Jurkat, Clone E6-1 (cell line): Measurements from ENCODE around the gene CIRBP.
"Not testable (repeated sequence)": the region's sequence is repeated elsewhere in the genome, so short reads cannot be mapped to it uniquely, and the experiment has no call there.

Experiments
- DNase-seq: peaks from one replicate; pipeline ENCODE4 v3.0.0-alpha.2; 2011; ENCODE audit warnings: low read depth, low spot score
- H3K4me3 ChIP-seq: 2 replicates; pipeline ENCODE4 v1.5.1; 2011; ENCODE audit warnings: mild to moderate bottlenecking, low read length, control low read depth, moderate library complexity

Gene CIRBP

DNA sequence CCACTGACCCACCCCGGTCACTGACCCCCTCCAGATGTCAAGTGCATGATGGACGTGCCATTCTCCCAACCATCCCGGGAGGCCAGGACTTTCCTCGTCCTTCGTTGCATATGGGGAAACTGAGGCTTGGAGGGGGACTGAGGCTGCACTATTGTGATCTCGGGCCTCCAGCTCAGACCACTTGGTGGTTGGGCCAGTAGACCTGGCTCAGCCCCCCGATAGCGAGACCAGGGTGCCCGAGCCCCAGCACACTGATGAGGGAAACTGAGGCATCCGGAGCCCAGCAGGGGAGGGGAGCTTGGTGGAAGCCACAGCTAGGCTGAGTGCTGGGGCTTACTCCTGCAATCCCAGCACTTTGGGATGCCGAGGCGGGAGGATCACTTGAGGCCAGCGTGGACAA lies 26.9 kb downstream of the CIRBP start:
- H3K4me3 ChIP-seq: no peak overlapping the region
- DNase-seq: no peak

DNA sequence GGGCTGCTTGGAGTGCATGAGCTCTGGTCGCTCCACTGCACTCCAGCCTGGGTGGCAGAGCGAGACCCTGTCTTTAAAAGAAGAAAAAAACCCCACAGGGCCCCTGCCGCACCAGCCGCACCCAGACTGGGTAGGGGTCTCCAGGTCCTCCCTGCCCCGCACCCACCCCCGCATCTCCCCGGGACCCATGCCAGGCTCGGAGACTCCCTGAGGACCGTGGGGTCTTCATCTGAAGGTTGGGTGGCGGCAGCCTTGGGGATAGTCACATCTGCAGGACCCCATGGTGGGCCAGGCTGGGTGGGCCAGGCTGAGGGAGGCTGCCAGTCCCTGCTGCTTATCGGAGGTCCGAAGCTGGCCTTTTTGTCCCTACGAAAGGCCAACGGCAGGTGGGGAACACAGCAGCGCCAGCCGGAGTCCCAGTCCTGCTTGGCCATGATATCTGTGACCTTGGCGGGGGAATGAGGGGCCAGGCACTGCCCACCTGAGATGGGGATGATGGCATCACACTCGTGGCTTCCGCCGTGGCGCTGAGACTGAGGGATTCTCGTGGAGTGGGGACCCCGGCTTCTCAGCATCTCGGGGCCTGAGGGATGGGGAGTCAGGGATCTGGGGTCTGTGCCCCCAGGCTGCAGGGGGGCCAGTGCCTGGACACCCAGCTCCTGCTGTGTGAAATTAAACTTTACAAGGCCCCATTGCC lies 27.6 kb downstream of the CIRBP start:
- no peak overlapping the region for H3K4me3 ChIP-seq
- DNase-seq: no peak

DNA sequence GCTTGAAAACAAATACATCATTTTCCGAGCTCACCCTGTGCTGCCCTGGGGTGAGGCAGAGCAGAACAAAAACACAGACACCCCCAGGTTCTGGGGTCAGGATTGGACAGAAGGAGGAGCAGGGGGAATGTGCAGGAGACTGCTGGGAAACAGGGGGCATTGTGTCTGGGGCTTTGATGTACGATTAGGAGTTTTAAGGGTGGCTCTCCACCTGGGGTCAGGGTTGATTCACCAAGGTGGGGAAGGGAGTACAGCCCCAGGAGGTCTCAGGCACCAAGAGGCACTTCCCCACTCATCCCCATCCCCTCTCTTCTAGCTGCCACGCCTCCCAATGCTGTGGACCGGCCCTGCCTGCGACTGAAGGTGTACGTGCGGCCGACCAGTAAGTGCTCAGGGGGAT lies 29.1 kb downstream of the CIRBP start:
- no peak overlapping the region for H3K4me3 ChIP-seq
- no peak for DNase-seq

DNA sequence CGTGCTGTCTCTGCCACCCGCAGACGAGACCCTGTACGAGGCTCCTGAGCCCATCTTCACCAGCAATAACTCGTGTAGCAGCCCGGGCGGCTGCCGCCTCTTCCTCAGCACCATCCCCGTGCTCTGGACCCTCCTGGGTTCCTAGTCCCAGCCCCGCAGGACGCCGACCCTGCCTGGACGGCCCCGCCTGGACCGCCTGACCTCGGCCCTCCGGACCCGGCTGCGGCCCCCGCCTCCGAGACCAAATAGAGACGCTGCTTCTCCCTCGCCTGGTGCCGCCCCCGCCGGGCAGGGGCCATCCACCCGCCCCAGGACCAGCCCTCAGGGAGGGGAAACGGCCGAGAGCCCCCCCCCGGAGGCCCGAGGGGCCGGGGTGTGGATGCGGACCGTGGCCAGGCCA lies 30.7 kb downstream of the CIRBP start:
- no peak overlapping the region for H3K4me3 ChIP-seq
- no peak for DNase-seq

DNA sequence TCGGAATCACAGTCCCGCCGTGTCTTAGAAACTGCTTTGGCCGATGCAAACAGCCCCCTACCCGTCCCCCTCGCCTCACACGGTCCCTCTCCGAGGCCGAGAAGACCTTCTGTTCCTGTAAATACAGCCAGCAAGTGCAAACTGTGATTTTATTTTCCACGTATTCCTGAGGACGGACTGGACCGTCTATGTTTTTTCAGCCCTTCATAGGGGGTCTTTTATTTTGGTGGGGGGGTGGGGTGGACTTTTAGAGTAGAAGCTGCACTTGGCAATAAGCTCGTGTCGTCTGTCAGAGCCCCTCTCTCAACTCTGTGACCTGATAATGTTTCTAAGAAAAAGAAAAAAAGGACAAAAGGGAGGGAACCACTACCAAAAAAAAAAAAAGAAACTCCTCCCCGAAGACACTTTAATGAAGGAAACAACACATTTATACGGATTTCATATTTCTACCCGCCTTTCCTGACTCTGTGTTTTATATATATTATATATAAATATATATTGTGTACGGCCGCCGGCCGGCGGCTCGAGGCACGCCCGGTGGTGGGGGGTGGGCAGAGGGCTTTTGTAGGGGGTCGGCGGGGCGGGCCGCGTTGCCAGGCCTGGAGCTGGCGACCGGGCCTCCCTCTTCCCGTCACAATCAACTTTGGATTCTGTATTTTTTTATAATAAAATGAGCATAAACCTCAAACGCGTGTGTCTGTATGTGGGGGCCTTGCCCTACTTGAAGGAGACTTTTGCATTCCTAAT lies 31.8 kb downstream of the CIRBP start:
- no peak for DNase-seq
- no peak overlapping the region for H3K4me3 ChIP-seq

DNA sequence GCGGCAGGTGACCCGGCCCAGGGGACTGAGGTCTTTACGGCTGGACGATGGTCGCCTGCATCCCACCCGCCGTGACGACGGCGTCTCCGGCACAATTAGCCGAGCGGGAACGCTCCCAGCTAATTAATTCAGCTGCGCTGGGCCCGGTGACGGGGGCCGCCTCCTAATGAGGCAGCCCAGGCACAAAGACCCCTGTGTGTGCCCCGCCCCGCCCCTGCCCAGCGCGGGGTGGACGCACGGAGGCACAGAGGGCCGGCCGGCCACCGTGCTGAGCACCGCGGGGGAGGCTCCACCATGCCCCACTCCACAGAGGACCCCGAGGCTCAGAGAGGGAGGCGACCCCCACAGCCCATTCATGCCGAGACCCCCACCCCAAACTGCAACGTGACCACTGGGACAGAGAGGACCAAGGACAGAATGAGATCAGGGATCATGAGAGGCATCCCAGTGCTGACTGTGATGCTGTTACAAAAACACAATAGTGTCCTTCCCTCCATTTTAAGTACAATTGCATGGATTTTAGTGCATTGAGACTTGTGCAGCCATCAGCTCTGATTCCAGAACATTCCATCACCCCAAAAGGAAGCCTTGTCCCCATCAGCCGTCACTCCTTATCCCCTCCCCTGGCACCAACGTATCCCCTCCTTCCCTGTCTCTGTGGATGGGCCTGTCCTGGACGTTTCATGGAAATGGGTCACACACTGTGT lies 33.6 kb downstream of the CIRBP start:
- DNase-seq: no peak
- H3K4me3 ChIP-seq: no peak overlapping the region

DNA sequence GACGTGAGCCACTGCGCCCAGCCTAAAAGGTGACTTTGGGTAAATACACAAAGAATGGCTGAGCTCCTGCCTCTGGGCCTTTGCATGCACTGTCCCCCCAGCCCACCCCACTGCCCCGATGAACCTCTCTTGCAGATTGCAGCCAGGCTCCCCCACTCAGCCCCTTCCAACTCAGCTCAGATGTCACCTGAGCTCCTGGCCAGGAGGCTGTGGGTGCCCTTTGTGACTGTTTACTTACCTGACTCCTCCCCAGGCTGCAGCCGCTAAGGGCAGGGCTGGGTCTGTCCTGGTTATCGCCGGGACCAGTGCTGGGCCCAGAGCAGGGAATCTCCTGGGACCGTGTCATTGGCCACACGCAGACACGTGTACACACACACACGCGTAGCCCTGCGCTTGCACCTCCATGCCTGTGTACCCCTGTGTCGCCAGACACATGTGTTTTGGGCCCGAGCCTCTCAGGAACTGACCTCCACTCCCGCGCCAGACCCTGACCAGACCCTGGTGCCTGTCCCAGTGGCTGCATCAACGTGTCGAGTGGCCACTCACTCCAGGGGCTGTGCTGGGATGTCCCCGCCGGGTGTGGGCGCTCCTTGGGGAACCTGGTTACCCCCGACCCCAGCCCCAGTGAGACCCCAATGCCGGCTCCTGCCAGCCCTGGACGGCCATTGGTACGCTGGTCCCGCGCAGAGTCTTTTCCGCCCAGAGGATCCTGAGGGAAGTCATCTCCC lies 35.2 kb downstream of the CIRBP start:
- no peak overlapping the region for H3K4me3 ChIP-seq
- DNase-seq: no peak

DNA sequence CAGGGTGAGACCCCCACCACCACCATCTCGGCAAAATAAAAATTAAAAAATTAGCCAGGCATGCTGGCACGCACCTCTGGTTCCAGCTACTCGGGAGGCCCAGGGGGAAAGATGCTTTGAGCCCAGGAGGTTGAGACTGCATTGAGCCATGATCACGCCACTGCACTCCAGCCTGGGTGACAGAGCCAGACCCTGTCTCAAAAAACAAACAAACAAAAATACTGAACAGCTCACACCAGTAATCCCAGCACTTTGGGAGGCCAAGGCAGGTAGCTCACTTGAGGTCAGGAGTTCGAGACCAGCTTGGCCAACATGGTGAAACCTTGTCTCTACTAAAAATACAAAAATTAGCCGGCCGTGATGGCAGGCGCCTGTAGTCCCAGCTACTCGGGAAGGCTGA lies 36.2 kb downstream of the CIRBP start:
- DNase-seq: not testable (repeated sequence)

DNA sequence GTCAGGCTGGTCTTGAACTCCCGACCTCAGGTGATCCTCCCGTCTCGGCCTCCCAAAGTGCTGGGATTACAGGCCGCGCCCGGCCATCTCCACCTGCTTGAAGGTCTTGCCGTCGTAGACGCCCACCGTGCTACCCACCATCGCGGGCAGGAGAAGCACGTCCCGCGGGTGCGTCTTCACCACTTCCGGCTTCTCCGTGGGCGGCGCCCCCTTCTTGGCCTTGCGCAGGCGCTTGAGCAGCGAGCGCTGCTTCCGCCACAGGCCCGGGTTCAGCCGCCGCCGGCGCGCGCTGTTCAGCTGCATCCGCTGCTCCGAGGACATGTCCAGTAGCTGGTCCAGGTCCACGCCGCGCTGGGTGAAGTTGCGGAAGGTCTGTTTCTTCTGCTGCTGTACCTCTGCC lies 38.2 kb downstream of the CIRBP start:
- H3K4me3 ChIP-seq: no peak overlapping the region
- DNase-seq: no peak

More for the DNA sequence above, 36.2 kb downstream of the CIRBP start:
- H3K4me3 ChIP-seq: not testable (repeated sequence)

DNA sequence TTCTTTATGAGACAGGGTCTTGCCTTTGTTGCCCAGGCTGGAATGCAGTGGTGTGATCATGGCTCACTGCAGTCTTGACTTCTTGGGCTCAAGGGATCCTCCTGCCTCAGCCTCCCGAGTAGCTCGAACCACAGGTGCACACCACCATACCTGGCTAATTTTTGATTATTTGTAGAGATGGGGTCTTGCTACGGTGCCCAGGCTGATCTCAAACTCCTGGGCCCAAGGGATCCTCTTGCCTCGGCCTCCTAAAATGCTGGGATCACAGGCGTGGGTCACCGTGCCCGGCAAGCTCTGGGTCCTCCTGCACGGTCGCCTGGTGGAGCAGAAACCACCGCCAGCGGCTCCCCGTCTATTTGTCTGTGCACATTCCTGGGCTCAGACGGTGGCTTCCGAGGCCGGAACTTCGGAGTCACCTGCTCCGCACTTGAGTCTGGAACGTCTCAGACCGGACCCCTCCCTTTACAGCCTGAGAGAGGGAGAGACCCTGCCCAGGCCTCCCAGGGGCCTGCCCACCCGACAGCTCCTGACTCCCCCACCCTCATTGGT lies 38.7 kb downstream of the CIRBP start:
- no peak for DNase-seq
- no peak overlapping the region for H3K4me3 ChIP-seq

DNA sequence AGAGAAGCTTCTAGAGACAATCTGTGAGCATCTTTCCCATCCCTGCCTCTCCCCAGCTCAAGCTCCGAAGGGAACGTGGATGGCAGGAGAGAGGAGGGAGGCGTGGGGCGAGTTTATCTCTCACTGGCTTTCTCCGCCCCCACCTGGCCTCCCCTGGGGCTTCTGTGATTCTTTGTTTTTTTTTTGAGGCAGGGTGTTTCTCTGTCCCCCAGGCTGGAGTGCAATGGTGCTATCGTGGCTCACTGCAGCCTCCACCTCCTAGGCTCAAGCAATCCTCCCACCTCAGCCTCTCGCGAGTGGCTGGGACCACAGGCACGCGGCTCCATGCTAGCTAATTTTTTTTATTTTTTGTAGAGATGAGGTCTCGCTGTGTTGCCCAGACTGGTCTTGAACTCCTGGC lies 39.6 kb downstream of the CIRBP start:
- DNase-seq: no peak

DNA sequence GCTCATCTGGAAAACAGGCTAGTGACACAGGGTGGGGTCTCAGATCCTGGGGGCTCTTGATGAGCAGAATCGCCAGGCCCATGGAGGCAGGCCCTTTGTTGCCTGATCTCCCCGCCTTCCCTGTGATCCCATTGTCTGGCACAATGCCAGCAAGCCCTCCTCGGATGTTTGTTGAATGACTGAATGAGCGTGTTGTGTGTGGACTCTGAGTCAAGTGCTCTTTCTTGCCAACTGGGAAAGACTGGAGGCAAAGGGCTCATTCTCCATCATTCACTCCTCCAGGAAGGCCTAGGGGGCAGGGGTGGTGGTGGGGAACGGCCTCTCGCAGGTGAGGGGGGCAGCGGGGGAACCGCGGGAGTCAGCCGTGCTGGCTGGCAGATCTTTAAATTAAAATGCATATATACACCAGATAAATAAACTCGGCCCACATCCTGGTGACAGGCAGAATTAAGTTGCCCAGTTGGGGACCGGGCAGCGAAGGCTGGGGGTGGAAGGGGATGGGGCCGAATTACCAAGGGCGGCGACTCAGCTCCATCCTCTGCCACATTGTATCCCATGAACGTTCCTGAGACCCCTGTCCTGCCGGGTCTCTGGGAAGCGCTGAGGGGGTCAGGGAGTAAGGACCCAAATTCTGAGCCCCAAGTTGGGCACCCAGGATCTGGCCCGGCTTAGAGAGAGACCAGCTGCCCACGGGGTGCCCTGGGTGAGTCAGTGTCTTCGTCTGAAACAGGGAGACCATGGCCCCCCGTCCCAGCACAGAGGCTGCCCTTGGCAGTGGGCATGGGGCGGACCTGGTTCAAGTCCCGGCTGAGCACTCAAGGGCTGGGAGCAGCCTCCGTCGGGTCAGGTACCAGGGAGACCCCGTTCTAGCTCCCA lies 41.1 kb downstream of the CIRBP start:
- H3K4me3 ChIP-seq: no peak overlapping the region
- no peak for DNase-seq

More for the DNA sequence above, 39.6 kb downstream of the CIRBP start:
- H3K4me3 ChIP-seq: no peak overlapping the region

DNA sequence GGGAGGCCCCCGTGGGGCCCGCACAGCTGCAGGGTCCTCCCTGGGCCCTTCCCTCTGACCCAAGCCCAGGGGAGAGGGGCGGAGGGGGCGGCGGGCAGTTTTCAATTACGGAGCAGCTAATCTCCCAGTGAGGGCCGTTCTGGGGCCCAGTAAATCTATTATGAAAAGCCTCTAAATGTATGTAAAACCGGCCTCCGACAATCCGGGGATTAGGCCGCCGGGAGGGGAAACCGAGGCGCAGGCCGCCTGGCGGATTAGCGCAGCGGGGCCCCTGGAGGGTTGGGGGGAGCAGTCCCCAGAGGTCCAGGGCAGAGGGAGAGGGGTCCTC lies 41.7 kb downstream of the CIRBP start:
- no peak overlapping the region for H3K4me3 ChIP-seq
- no peak for DNase-seq

DNA sequence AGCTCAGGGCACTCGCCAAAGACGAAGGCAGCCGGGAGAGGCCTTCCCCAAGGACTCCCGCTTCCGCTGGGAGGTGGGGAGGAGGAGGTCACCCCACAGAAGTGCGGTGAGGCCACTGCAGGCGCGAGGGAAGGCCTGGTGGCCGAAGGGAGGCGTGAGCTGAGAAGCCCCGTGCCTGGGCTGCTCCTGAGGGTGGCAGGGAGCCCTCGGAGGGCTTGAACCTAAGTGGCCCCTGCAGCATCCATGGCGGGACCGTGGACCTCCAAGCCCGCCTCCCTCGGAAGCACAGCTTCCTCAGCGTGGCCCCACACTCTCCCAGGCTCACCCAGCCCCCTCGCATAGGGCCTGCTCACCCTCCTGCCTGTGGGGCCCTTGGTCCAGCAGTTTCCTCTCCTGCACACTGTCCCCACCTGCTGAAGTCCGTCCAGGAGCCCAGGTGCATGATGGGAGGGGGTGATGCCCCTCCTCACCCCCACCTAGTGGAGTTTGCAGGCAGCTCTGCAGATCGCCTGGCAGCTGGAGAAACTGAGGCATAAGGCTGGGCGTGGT lies 42.5 kb downstream of the CIRBP start:
- DNase-seq: no peak
- H3K4me3 ChIP-seq: no peak overlapping the region

DNA sequence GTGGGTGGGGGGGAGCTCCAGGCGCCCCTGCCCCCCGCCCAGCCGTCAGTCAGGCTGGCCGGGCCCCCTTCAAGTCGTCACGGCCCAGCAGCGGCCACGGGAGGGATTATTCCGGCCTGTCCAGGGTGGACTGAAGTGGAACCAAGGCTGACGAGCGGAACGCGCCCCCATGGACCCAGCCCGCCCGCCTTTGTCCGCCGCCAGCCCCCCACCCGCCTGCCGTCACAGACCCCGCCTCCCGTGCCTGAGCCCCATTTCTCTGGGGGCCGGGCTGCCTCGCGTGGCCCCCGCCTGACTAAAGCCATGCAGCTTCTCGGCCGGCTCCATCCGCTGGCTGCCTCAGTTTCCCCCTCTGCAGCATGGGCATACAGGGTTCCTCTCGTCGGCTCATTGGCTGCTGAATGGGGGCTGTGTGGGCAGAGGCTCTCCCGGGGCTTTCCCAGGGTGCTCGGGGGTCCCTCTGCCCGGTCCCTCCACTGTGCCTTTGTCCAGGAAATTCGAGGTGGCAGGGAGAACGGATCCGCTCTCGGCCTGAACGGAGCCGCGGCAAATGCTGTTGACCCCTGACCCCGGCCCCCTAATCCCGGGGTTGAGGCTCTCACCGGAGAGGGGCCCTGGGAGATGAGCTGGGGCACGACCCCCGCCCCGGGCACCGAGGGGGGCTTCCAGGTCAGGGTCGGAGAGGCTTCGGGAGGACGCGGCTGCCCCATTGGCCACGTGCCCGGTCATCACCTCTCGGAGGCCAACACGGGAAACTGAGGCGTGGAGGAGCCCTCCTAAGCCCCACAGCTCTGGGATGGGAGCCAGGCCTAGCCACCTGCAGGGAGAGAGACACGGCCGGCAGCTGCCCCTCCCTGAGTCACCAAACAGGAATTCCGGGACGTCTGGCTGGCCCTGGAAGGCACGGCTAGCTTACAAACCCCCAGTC lies 43.9 kb downstream of the CIRBP start:
- no peak overlapping the region for H3K4me3 ChIP-seq
- DNase-seq: no peak

DNA sequence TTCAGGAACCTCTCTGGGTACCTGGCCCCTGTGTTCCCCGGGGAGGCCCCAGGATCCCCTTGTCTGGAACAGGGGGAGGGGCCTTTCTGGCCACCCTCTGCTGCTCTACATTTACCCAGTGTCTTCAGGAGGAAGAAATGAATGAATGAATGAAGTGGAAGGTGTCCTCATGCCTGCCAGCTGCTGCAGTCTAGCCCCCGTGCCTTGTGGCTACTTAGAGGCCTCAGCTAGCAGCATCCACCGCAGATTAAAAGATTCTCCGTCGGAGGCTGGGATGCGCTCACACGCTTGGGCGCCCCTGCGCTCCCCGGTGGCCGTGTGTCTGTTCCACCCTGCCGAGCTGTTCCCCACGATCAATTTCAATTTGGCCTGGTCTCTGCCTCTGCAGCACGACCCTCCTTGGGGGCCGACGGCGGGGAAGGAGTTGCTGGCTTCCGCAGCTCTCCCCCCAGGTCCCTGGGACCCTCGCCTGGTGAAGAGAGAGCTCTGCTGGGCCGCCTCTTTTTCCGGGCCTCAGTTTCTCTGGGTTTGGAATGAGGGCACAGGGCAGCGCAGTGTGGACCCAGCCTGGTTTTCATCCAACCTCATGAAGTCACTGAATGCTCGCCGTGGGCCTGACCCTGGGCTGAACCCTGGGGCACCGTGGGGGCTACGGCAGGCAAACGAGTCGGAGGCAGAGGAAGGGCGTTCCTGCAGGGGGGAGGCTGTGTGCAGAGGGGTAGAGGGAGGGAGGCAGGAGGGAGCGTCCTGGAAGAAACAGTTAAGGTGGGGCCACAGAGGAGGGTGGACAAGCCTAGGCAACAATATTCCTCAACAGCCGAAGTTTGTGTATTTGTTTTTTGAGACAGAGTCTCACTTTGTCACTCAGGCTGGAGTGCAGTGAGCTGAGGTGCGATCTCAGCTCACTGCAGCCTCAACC lies 44.8 kb downstream of the CIRBP start:
- DNase-seq: no peak
- no peak overlapping the region for H3K4me3 ChIP-seq
